ENCODE results near the gene PTPRM. TPM values are rescaled to one million over a fixed set of nuclear protein-coding genes. Genes with fewer than 3 reads are reported as not detected.

The PTPRM gene
- total RNA-seq, 1 experiment from 2014 or later = 6.2 TPM

- H2BK5ac ChIP-seq (ENCODE audit: insufficient read length, low read length) = no peak overlapping the region
- H3K27ac ChIP-seq (ENCODE audit: insufficient read length, low read depth, low read length) = no peak overlapping the region
- H3T11ph ChIP-seq (ENCODE audit: low read length) = no peak overlapping the region
- no peaks in the 10 kb centered on the region for H3K9me3 Mint-ChIP-seq
- no peak overlapping the region for H2AK5ac ChIP-seq (ENCODE audit: insufficient read length, low read length)
- no peak overlapping the region for H3K23ac ChIP-seq (ENCODE audit: insufficient read length, low read depth, low read length)
- no peak overlapping the region for H3K56ac ChIP-seq (ENCODE audit: insufficient read length, low read depth, low read length)
- H4K20me1 ChIP-seq (ENCODE audit: control insufficient read depth, insufficient read depth, insufficient read length) = no peaks in the 10 kb centered on the region
- no peaks in the 10 kb centered on the region; a peak in 1 of 7 replicates for H3K36me3 Mint-ChIP-seq (ENCODE audit: insufficient read depth in 1 of 3, low read depth in 3 of 3)
- H4K5ac ChIP-seq (ENCODE audit: insufficient read length, low read depth, low read length) = no peak overlapping the region
- H2BK15ac ChIP-seq (ENCODE audit: low read depth, low read length) = no peak overlapping the region
- H2AFZ ChIP-seq (ENCODE audit: low read length) = no peak overlapping the region
- no peak overlapping the region for H2BK12ac ChIP-seq (ENCODE audit: insufficient read length, low read depth, low read length)
- H3K14ac ChIP-seq (ENCODE audit: insufficient read depth, low read length) = no peak overlapping the region
- no peak overlapping the region for H4K8ac ChIP-seq (replicated peaks; ENCODE audit: insufficient read length, low read depth, low read length)
- H3K79me2 ChIP-seq (ENCODE audit: insufficient read depth, low read length) = no peaks in the 10 kb centered on the region
- H3K4ac ChIP-seq (ENCODE audit: low read depth, low read length) = no peak overlapping the region
- no peaks in the 10 kb centered on the region for H3K23me2 ChIP-seq (ENCODE audit: insufficient read length, low read depth, low read length, poor library complexity, severe bottlenecking)
- H3K4me1 ChIP-seq (ENCODE audit: insufficient read depth, low read length) = no peaks in the 10 kb centered on the region
- H3K4me1 Mint-ChIP-seq = peaks cover 2 to 4% of the 10 kb centered on the region in 2 experiments; a peak in 3 of 4 replicates
- peak; percentile 48; the same call in 2 of the 3 replicates for TF ChIP-seq CTCF (conservative IDR thresholded peaks at IDR 0.05)
- H2BK120ac ChIP-seq (ENCODE audit: low read depth, low read length, poor library complexity, severe bottlenecking) = no peak overlapping the region
- no peak overlapping the region for H3K27ac Mint-ChIP-seq
- H3K79me1 ChIP-seq (ENCODE audit: insufficient read depth, low read depth, low read length, poor library complexity, severe bottlenecking) = no peaks in the 10 kb centered on the region
- no peaks in the 10 kb centered on the region for H3K27me3 ChIP-seq (ENCODE audit: insufficient read depth, low read length)
- no peak overlapping the region for H3K18ac ChIP-seq (ENCODE audit: insufficient read length, low read depth, low read length)
- H3K4me2 ChIP-seq (ENCODE audit: insufficient read depth, insufficient read length, low read length) = no peak overlapping the region
- no CpG with 5 or more reads among the region's 5 CpGs for WGBS (ENCODE audit: extremely low coverage, insufficient read length, low lambda C conversion rate)
- H3K27me3 Mint-ChIP-seq (ENCODE audit: low read depth) = no peaks in the 10 kb centered on the region
- H3K9me3 ChIP-seq (ENCODE audit: control insufficient read depth, low read depth, low read length) = no peaks in the 10 kb centered on the region
- H4K91ac ChIP-seq (ENCODE audit: insufficient read length, low read depth, low read length) = no peak overlapping the region
- H3K4me3 Mint-ChIP-seq = no peak overlapping the region; a peak in 1 of 5 replicates
- H3K9ac ChIP-seq (ENCODE audit: extremely low read depth, insufficient read length, low read length) = no peak overlapping the region
- H2BK20ac ChIP-seq (ENCODE audit: low read depth, low read length, poor library complexity, severe bottlenecking) = no peak overlapping the region
- no peak for DNase-seq
These were observed 59.9 kb downstream of the PTPRM start for GRCh38 chr18:7626922-7627440.
